ENCODE data around the gene TFAP2B.

TFAP2B gene

DNA sequence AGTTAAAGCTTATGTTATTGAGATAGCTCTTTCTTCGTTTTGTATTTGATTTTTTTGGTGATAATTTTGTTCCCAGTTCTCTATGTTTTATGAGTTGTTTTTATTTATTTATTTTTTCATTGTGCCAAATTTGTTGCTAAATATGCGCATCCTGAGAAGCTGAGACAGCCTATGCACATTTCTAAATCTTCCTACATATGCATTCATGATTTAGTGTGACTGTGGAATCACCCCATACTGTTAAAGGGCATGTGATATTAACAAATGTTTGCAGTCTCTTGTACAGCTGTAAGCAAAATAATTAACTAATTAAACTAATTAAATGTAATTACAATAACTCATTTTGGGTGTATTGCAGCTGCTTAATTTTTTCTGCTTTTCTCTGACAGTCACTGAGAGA lies 10.4 kb downstream of the TFAP2B start:
- POLR2A ChIA-PET = no interaction called here
- CTCF ChIA-PET = interaction anchor here (1.1 to 2.3 kb wide), 4 partner anchors 8 to 1220 kb away, joined by 3 to 7 read pairs (median 5); no protein-coding TSS in a partner anchor
- DNase-seq (ENCODE audit: extremely low spot score) = no peak
- TF ChIP-seq, protein P1, sequence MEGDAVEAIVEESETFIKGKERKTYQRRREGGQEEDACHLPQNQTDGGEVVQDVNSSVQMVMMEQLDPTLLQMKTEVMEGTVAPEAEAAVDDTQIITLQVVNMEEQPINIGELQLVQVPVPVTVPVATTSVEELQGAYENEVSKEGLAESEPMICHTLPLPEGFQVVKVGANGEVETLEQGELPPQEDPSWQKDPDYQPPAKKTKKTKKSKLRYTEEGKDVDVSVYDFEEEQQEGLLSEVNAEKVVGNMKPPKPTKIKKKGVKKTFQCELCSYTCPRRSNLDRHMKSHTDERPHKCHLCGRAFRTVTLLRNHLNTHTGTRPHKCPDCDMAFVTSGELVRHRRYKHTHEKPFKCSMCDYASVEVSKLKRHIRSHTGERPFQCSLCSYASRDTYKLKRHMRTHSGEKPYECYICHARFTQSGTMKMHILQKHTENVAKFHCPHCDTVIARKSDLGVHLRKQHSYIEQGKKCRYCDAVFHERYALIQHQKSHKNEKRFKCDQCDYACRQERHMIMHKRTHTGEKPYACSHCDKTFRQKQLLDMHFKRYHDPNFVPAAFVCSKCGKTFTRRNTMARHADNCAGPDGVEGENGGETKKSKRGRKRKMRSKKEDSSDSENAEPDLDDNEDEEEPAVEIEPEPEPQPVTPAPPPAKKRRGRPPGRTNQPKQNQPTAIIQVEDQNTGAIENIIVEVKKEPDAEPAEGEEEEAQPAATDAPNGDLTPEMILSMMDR (IDR thresholded peaks at IDR 0.05; ENCODE audit: control extremely low read depth, extremely low read depth, low read depth, missing control alignments) = no peak

DNA sequence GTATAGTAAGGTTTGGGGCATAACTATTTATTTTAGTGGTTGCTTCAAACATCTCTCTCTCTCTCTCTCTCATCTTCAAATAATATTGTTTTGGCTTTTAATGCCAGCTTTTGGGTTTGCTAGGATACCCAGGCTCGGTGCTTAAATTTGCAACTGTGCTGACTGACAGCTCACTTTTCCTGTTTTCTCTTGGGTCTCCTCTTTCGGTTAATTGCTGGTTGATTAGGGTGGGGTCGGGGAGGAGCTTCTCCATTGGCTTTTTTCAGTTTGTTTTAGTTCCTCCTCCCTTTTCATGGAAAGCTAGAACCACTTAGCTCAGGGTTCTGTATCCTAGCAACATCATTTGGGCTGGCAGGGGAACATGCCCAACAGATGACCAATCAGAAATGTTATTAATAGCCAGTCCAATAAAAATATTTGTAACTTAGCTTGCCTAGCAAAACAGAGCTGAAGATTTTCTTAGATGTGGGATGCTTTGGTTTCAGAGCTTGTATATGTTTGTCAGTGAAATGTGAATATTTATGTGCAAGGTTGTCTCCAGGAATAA lies 11.3 kb downstream of the TFAP2B start:
- ChIA-PET POLR2A (no interaction called here), CTCF (interaction anchor here (1.3 to 2.3 kb wide), 4 partner anchors 9 to 1129 kb away, joined by 3 to 7 read pairs (median 5); partner anchors contain the start of gene TFAP2B)
- no peak for DNase-seq (ENCODE audit: extremely low spot score)
- TF ChIP-seq, protein P1 (IDR thresholded peaks at IDR 0.05; ENCODE audit: control extremely low read depth, extremely low read depth, low read depth, missing control alignments) = no peak

DNA sequence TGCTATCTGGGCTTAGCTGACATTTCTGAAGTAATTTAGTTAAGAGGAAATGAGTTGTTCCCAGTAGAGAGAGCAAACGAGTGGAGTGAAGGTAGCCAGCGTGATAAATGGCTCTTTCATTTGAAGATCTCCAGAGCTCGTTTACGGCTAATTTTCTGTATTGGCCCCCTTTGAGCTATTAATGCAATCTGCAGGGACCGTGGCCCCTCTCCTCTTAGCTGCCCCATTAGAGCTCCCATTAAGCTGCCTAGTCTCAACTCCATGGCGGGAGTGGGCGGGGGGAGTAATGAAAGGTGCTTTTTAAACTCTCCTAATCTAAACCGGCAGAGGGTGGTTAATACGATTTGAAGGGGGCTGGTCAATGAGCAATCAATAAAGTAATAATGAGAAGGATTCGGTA lies 12.5 kb downstream of the TFAP2B start:
- ChIA-PET POLR2A (no interaction called here), CTCF (interaction anchor here (1.7 to 2.3 kb wide), 2 partner anchors 10 to 1128 kb away, joined by 3 to 7 read pairs; no protein-coding TSS in a partner anchor)
- no peak for DNase-seq (ENCODE audit: extremely low spot score)
- TF ChIP-seq, protein P1 (IDR thresholded peaks at IDR 0.05; ENCODE audit: control extremely low read depth, extremely low read depth, low read depth, missing control alignments) = no peak

DNA sequence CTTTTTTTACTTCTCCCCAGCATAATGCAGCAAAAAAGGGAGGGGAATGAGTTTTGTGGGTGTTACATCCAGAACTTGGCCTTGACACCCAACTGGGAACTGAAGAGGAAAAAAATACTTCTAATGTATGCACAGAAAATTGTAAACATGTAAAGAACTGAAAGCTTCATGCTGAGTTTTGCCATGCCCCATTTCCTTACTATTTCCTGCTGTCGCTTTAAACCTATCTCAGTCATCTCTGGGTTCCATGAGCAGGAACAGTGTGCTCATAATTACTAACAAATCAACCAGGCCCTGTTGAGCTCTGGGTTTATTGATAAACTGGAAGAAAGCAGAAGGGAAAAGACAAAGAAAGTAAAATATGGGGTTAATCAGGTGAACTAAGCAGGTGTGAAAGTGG lies 14.2 kb downstream of the TFAP2B start:
- TF ChIP-seq, protein P1 (IDR thresholded peaks at IDR 0.05; ENCODE audit: control extremely low read depth, extremely low read depth, low read depth, missing control alignments) = no peak
- DNase-seq (ENCODE audit: extremely low spot score) = no peak
- ChIA-PET CTCF (interaction anchor here (1.7 kb wide), 1 partner anchor 11 kb away, joined by 4 read pairs; no protein-coding TSS in a partner anchor), POLR2A (no interaction called here)

DNA sequence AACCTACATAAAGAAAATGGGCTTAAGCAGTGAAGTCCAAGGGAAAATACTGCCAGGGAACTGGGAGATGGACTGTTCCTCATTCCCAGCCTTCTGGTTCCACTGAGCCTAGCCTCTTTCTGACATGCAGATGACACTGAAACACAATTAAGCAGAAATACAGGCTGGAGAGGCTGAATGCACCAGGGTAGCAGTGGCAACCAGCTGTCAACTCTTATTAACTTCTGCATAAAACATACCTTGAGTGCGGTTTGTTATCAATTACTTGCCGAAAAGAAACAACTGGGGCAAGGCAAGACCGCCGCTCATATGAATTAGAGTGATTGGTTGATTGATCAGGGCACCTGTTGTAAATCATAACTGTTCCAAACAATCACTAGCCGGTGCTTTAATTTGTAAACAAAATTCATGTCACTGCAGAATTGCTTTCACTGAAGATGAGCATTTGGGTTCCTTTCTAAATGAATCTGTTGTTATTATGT lies 16.3 kb downstream of the TFAP2B start:
- CTCF ChIA-PET = no interaction called here

DNA sequence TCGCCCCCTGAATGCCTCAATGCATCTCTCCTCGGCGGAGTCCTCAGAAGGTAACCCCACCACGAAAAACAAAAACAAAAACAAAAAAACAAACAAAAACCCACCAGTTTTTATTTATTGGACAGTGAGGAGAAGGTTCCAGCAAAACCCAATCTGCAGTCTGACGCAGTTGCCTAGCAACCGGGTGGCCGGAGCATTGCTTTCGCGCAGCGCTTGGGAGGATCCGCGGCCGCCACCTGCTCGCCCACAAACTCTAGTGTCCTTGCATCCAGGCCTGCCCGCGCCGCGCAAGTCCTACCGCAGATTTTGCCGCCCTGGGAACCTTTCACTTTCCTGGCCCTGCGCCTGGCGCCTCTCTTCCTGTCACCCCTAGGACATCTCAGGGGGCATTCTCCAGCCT lies 17.6 kb downstream of the TFAP2B start:
- ChIA-PET POLR2A (no interaction called here), CTCF (no interaction called here)
- TF ChIP-seq, protein P1 (IDR thresholded peaks at IDR 0.05; ENCODE audit: control extremely low read depth, extremely low read depth, low read depth, missing control alignments) = no peak

More for the DNA sequence above, 16.3 kb downstream of the TFAP2B start:
- DNase-seq (ENCODE audit: extremely low spot score) = no peak
- POLR2A ChIA-PET = no interaction called here
- TF ChIP-seq, protein P1 (IDR thresholded peaks at IDR 0.05; ENCODE audit: control extremely low read depth, extremely low read depth, low read depth, missing control alignments) = no peak

More for the DNA sequence above, 17.6 kb downstream of the TFAP2B start:
- no peak for DNase-seq (ENCODE audit: extremely low spot score)

Measured in GM10248 (cell line).